Measurements from ENCODE around the gene NTM.

NTM gene

DNA sequence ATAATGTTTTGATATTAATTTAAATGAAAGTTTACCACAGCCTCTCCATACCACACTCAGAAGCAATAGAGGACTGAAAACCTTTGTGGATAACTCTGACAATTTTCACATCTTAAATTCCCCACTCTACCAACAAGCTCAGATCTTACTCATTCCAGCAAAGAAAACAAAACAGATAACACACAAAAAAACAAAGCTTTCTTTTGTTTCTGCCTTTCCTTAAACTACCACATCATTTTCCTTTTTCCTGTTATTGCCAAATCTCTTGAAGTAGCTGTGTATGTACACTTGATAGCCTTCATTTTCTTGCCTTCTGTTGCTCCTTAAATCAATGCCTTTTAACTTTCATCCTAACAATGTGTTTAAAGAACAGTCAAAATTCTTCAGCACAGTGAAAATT is 484.9 kb downstream of the NTM start:
- FAIRE-seq = no peak
- TF ChIP-seq TAF1 (IDR thresholded peaks at IDR 0.05; ENCODE audit: borderline replicate concordance, low read depth, low read length) (no peak), POLR2AphosphoS5 (IDR thresholded peaks at IDR 0.05; ENCODE audit: low read depth, low read length) (no peak), POLR2A (IDR thresholded peaks at IDR 0.05; ENCODE audit: low read depth, low read length) (no peak)
- DNase-seq (ENCODE audit: insufficient read length) = no peak

DNA sequence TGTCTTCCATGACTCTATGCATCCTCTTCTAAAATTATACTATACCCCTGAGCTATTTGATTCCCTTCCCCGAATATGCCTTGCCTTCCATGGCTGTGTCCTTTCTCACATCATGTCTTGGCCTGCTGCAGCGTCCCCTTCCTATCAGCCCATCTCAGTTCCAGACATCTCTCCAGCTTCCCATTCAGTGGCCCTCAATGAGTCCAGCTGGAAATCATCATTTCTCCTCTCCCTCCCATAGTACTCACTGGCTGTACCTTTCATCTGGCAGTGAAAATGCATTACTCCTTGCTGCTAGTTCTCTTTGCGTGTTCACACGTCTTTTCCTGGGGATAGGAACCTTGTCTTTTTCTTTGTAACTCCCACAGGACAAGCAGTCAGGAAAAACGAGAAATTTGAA is 486.8 kb downstream of the NTM start:
- no peak for DNase-seq (ENCODE audit: insufficient read length)
- TF ChIP-seq POLR2AphosphoS5 (IDR thresholded peaks at IDR 0.05; ENCODE audit: low read depth, low read length) (no peak), TAF1 (IDR thresholded peaks at IDR 0.05; ENCODE audit: borderline replicate concordance, low read depth, low read length) (no peak), POLR2A (IDR thresholded peaks at IDR 0.05; ENCODE audit: low read depth, low read length) (no peak)
- no peak for FAIRE-seq

DNA sequence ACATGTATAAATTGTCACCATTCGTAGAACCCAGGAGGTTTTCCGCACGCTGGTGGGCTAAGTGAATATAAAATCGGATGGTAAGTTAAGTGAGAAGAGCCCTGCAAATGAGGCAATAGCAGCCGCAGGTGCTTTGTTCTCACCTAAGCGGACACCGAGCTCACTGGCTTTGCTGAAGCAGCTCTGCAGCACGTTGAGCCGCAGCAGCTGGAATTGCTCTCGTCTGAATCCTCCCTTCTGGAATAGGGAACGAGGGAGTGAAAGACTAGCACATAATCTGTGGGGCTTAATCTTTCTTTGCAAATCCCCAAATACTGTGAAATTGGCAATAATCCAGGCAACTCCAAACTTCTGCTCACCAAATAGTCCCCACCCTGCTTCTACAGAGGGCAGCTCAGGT is 488.1 kb downstream of the NTM start:
- TF ChIP-seq POLR2A (IDR thresholded peaks at IDR 0.05; ENCODE audit: low read depth, low read length) (no peak), TAF1 (IDR thresholded peaks at IDR 0.05; ENCODE audit: borderline replicate concordance, low read depth, low read length) (no peak), POLR2AphosphoS5 (IDR thresholded peaks at IDR 0.05; ENCODE audit: low read depth, low read length) (no peak)
- FAIRE-seq (no peak), DNase-seq (ENCODE audit: insufficient read length) (no peak)

DNA sequence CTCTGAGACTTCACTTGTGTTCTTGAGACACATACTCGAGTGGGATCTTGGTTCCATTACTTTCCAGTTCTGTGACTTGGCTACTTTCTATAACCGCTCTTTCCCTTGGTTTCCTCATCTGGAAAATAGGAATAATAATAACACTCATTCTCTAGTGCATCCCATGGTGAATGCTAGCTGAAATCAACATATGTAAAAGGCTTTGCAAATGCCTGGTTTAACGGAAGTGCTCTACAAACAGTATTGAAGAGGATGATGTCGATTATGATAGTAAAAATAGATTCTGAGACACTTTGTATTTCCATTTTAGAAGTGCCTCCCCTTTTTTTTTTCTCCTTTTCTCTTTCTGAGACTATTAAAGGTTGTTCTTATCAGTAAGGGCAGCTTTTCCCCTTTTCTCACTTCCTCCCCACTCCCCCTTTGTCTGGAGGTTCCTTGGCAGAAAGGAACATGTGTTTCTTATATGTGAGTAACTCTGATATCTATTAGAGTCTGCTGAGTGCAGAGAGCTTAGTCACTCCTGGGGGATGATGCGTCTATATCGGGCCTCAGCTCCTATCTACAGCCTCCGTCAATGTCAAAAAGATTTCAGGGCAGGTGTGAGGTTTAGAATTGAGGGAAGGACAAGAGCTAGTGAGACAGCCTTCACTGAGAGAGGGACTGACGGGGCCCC is 489.3 kb downstream of the NTM start:
- no peak for FAIRE-seq
- DNase-seq (ENCODE audit: insufficient read length) = no peak
- TF ChIP-seq POLR2AphosphoS5 (IDR thresholded peaks at IDR 0.05; ENCODE audit: low read depth, low read length) (no peak), TAF1 (IDR thresholded peaks at IDR 0.05; ENCODE audit: borderline replicate concordance, low read depth, low read length) (no peak), POLR2A (IDR thresholded peaks at IDR 0.05; ENCODE audit: low read depth, low read length) (no peak)

DNA sequence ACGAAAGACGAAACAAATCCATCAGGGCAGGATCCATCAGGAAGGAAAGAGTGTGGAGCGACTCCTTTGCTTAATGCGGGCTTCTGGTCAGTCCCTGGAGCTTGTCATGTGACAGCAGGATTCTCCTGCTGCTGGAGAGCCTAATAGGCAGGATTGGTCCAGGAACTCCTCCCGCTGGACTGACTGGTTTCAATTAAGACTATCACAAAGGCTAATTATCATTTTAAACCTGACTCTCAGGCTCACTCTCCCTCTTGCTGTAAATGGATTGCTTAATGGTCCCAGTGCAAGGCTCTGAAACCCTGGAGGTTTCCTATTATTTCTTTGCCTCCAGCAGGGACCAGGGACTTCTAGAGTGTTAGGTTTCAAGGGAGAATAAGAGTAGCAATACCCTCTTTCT is 493.8 kb downstream of the NTM start:
- no peak for DNase-seq (ENCODE audit: insufficient read length)
- FAIRE-seq = no peak
- no peak for TF ChIP-seq POLR2A (IDR thresholded peaks at IDR 0.05; ENCODE audit: low read depth, low read length)

DNA sequence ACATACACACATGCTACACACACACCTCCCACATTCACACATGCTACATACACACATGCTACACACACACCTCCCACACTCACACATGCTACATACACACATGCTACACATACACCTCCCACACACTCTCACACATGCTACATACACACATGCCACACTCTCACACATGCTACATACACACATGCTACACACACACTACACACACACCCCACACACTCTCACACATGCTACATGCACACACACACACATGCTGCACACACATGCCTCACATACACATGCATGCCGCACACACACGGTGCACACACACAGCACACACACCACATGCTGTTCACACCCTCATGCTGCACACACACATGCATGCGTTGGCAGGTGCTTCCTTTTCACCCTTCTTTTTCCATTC is 495.4 kb downstream of the NTM start:
- DNase-seq (ENCODE audit: insufficient read length) (no peak), FAIRE-seq (peak; percentile 5)
- no peak for TF ChIP-seq POLR2A (IDR thresholded peaks at IDR 0.05; ENCODE audit: low read depth, low read length)
- TF ChIP-seq POLR2AphosphoS5 (IDR thresholded peaks at IDR 0.05; ENCODE audit: low read depth, low read length) = no peak
- TF ChIP-seq TAF1 (IDR thresholded peaks at IDR 0.05; ENCODE audit: borderline replicate concordance, low read depth, low read length) = no peak

DNA sequence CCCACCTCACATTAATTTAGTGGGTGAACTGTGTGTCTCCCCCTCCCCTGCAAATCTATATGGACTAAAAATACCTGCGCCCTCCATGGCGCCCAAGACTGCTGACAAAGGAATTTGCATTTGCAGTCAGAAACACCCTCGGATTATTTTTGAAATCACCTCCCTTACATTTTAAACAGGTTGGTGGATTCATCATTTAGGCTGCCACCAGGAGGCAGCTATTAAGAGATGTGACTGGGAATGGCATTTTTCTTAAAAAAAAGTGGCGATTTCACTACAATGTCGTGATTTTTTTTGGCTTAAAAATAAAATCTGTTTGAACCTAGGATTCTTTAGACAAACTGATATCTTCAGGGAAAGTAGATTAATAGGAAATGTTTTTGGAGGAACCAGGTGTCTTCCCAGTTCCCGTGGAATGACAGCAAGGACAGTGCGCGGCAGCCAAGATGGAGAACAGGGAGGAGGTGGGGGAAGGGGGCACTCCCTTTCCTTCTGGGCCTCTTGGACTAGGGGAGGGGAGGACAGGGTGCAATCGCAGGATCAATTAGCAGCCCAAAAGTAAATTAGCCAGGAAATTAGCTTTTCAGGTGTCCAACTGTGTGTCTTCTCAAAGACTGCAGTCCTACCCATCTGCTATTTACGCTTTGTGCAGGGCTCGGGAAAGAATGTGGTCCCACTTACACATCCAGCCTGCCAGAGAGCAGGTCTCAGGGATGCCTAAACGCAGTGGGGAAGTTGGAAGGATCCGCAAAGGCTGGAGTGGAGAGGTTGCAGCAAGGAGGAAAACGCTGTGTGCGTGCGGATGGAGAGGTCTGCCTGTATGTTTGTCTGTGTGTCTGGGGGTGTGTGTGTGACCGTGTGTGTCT is 496.4 kb downstream of the NTM start:
- no peak for DNase-seq (ENCODE audit: insufficient read length)
- FAIRE-seq = no peak
- TF ChIP-seq TAF1 (IDR thresholded peaks at IDR 0.05; ENCODE audit: borderline replicate concordance, low read depth, low read length) = no peak
- TF ChIP-seq POLR2A (IDR thresholded peaks at IDR 0.05; ENCODE audit: low read depth, low read length) = no peak
- TF ChIP-seq POLR2AphosphoS5 (IDR thresholded peaks at IDR 0.05; ENCODE audit: low read depth, low read length) = no peak

DNA sequence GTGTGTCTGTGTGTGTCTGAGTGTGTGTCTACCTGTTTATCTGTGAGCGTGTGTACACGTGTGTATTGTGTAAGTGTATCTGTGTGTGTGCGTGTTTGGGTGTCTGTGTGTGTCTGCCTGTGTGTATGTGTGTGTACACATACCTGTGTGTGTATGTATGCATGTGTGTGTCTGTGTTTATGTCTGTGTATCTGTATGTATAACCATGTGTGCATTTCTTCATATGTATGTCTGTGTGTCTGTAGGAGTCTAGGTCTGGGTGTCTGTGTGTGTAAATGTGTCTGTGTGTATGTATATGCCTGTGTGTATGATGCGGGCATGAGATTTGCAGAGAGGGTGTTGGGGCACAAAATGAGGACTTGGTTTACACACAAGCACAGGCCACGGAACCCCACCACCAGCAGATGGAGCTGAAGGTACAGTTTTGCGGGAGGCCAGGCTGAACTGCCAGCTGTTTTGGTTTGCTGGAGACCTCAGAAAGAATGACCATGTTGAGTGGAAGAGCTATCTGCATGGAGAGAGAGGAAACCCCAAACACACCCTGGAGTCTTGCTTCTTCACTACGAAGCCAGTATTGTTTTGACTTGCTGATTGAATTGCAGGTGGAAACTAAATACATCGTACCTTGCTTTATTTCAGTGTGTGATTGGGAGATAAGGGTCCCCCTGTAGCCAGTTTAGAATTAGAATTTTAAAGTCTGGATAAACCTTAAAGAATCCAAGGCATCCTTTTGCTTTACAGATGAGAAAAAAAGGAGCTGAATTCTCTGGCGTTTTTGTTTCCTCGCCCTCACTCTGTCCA is 497.2 kb downstream of the NTM start:
- peak; percentile 52 for DNase-seq (ENCODE audit: insufficient read length)
- FAIRE-seq = peak; percentile 91
- TF ChIP-seq POLR2A (IDR thresholded peaks at IDR 0.05; ENCODE audit: low read depth, low read length) = no peak
- TF ChIP-seq TAF1 (IDR thresholded peaks at IDR 0.05; ENCODE audit: borderline replicate concordance, low read depth, low read length) = no peak
- no peak for TF ChIP-seq POLR2AphosphoS5 (IDR thresholded peaks at IDR 0.05; ENCODE audit: low read depth, low read length)

DNA sequence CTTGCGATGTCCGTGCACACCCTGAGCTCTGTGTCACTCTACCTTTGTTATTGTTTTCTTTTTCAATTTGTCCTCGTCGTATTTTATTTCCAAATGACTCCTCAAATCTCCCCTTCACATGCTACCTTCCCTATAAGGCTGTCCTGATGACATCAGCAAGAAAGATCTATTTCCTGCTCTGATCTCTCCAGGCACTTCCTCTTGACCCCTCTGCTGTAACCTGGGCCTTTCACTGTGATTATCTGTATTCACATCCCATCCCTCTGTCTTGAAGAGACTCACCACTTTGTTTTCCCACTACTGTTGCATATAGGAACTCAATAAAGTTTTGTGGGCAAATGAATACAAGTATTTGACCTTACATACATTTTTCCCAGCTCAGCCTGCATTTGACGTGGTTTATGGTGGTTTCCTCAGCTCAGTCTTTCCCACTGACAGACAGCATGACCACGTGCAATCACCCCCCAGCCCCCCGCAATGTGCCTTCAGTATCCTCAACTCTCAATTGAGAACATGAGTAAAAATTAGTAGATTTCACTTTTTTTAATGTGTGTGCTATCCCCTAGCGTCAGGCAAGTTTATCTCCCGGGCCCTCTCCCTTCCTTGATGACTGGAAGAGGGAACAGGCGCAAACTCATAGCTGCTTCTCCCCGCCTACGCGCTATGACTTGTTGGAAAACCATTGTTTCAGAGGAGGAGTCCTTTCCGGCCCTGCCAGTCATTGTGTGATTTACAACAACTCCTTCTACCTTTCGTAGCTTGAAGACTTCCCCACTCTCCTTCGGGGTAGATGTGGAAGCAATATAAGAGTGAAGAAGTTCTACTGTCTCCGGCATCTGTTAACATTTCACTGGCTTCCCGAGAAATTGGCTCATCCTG is 498.5 kb downstream of the NTM start:
- TF ChIP-seq POLR2A (IDR thresholded peaks at IDR 0.05; ENCODE audit: low read depth, low read length) (no peak), POLR2AphosphoS5 (IDR thresholded peaks at IDR 0.05; ENCODE audit: low read depth, low read length) (no peak), TAF1 (IDR thresholded peaks at IDR 0.05; ENCODE audit: borderline replicate concordance, low read depth, low read length) (no peak)
- peak; percentile 73 for FAIRE-seq
- no peak for DNase-seq (ENCODE audit: insufficient read length)

DNA sequence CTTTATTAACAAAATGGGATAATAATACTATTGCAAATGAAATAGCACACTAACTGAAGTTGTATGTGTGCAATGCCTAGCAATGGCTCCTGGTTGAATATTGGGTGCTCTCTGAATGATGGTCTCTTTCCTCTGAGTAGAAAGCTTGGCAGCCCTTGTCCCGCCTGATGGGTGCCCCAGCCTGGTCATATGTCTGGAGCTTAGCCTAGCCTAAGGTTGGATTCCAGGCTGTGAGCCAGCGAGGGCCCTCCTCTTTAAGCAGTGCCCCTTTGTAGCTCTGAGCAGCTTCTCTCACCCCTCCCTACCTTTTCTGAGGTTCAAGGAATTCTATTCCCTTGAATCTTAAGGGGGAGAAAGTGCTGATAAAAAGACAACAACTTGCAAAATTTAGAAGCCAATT is 499.9 kb downstream of the NTM start:
- DNase-seq (ENCODE audit: insufficient read length) (no peak), FAIRE-seq (no peak)
- TF ChIP-seq TAF1 (IDR thresholded peaks at IDR 0.05; ENCODE audit: borderline replicate concordance, low read depth, low read length) = no peak
- TF ChIP-seq POLR2A (IDR thresholded peaks at IDR 0.05; ENCODE audit: low read depth, low read length) = no peak
- TF ChIP-seq POLR2AphosphoS5 (IDR thresholded peaks at IDR 0.05; ENCODE audit: low read depth, low read length) = no peak

DNA sequence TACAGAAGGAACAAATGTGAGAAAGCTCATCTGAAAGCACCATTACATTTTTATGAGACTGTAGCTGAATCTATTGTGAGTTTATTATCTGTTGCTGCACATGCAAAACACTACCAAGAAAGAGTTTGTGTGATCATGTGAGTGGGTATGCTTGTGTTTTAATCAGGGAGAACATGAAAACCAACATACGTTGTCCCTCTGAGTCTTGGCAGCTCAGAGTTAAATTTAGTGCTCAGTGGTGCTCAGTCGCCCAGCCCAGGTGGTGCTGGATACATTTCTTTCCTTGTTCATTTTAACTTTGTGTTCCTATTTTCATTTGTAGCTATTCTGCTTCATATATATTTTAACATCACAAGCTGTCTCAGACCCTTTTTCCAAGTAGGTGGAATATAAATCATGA is 500.6 kb downstream of the NTM start:
- no peak for TF ChIP-seq POLR2AphosphoS5 (IDR thresholded peaks at IDR 0.05; ENCODE audit: low read depth, low read length)
- no peak for TF ChIP-seq POLR2A (IDR thresholded peaks at IDR 0.05; ENCODE audit: low read depth, low read length)
- TF ChIP-seq TAF1 (IDR thresholded peaks at IDR 0.05; ENCODE audit: borderline replicate concordance, low read depth, low read length) = no peak
- FAIRE-seq = peak; percentile 48
- DNase-seq (ENCODE audit: insufficient read length) = no peak

All from GM12892 (cell line).